ENCODE data around the gene FMO5. TPM values are rescaled to one million over a fixed set of nuclear protein-coding genes. Genes with fewer than 3 reads are reported as not detected.

FMO5 gene
- total and polyA plus RNA-seq, 2 of the 13 experiments (the other 11 are each of a cell fraction or from before 2014, with no cell fraction given), result 48.2 to 149 TPM

- TF ChIP-seq, protein P1, sequence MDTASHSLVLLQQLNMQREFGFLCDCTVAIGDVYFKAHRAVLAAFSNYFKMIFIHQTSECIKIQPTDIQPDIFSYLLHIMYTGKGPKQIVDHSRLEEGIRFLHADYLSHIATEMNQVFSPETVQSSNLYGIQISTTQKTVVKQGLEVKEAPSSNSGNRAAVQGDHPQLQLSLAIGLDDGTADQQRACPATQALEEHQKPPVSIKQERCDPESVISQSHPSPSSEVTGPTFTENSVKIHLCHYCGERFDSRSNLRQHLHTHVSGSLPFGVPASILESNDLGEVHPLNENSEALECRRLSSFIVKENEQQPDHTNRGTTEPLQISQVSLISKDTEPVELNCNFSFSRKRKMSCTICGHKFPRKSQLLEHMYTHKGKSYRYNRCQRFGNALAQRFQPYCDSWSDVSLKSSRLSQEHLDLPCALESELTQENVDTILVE (CRISPR knock-in tag; IDR thresholded peaks at IDR 0.05), result no peak
- TF ChIP-seq ZNF333 (CRISPR knock-in tag; IDR thresholded peaks at IDR 0.05; ENCODE audit: borderline replicate concordance), result no peak
- no peak for TF ChIP-seq HOXA7 (CRISPR knock-in tag; IDR thresholded peaks at IDR 0.05)
- no peak for TF ChIP-seq ZNF543 (CRISPR knock-in tag; IDR thresholded peaks at IDR 0.05)
- peak; percentile 56; the same call in 1 of the 2 replicates for TF ChIP-seq TBX3 (IDR thresholded peaks at IDR 0.05; ENCODE audit: borderline replicate concordance)
- TF ChIP-seq ZNF546 (CRISPR knock-in tag; conservative IDR thresholded peaks at IDR 0.05), result no peak
- peak; percentile 78; the same call in 1 of the 2 replicates for TF ChIP-seq ERF (CRISPR knock-in tag; IDR thresholded peaks at IDR 0.05)
- no peak for TF ChIP-seq NCOA5 (CRISPR knock-in tag; IDR thresholded peaks at IDR 0.05)
- TF ChIP-seq, protein P2, sequence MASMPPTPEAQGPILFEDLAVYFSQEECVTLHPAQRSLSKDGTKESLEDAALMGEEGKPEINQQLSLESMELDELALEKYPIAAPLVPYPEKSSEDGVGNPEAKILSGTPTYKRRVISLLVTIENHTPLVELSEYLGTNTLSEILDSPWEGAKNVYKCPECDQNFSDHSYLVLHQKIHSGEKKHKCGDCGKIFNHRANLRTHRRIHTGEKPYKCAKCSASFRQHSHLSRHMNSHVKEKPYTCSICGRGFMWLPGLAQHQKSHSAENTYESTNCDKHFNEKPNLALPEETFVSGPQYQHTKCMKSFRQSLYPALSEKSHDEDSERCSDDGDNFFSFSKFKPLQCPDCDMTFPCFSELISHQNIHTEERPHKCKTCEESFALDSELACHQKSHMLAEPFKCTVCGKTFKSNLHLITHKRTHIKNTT (CRISPR knock-in tag; IDR thresholded peaks at IDR 0.05), result no peak
- TF ChIP-seq ZZZ3 (CRISPR knock-in tag; IDR thresholded peaks at IDR 0.05; ENCODE audit: borderline replicate concordance), result no peak
- peak; percentile 87; the same call in 1 of the 2 replicates for TF ChIP-seq KDM4B (CRISPR knock-in tag; IDR thresholded peaks at IDR 0.05)
- no peak for TF ChIP-seq ZBTB4 (CRISPR knock-in tag; IDR thresholded peaks at IDR 0.05; ENCODE audit: borderline replicate concordance)
- TF ChIP-seq TOE1 (CRISPR knock-in tag; IDR thresholded peaks at IDR 0.05), result no peak
- TF ChIP-seq, protein P3, sequence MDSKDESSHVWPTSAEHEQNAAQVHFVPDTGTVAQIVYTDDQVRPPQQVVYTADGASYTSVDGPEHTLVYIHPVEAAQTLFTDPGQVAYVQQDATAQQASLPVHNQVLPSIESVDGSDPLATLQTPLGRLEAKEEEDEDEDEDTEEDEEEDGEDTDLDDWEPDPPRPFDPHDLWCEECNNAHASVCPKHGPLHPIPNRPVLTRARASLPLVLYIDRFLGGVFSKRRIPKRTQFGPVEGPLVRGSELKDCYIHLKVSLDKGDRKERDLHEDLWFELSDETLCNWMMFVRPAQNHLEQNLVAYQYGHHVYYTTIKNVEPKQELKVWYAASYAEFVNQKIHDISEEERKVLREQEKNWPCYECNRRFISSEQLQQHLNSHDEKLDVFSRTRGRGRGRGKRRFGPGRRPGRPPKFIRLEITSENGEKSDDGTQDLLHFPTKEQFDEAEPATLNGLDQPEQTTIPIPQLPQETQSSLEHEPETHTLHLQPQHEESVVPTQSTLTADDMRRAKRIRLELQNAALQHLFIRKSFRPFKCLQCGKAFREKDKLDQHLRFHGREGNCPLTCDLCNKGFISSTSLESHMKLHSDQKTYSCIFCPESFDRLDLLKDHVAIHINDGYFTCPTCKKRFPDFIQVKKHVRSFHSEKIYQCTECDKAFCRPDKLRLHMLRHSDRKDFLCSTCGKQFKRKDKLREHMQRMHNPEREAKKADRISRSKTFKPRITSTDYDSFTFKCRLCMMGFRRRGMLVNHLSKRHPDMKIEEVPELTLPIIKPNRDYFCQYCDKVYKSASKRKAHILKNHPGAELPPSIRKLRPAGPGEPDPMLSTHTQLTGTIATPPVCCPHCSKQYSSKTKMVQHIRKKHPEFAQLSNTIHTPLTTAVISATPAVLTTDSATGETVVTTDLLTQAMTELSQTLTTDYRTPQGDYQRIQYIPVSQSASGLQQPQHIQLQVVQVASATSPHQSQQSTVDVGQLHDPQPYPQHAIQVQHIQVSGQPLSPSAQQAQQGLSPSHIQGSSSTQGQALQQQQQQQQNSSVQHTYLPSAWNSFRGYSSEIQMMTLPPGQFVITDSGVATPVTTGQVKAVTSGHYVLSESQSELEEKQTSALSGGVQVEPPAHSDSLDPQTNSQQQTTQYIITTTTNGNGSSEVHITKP (CRISPR knock-in tag; IDR thresholded peaks at IDR 0.05; ENCODE audit: low read depth), result no peak
- TF ChIP-seq THAP7 (CRISPR knock-in tag; IDR thresholded peaks at IDR 0.05), result no peak
- no peak for TF ChIP-seq ISX (CRISPR knock-in tag; conservative IDR thresholded peaks at IDR 0.05)
- TF ChIP-seq NBN (conservative IDR thresholded peaks at IDR 0.05), result no peak
- TF ChIP-seq GATA4 (IDR thresholded peaks at IDR 0.05; ENCODE audit: borderline replicate concordance, low read depth), result peak; percentile 41; the same call in 1 of the 2 replicates
- no peak for TF ChIP-seq ZBTB44 (CRISPR knock-in tag; IDR thresholded peaks at IDR 0.05)
Observed at GRCh38 chr1:147168626-147169058, 56.5 kb downstream of the FMO5 start (continued).

Measured in HepG2 (cell line).